GM19023 (cell line): Measurements from ENCODE around the gene SOX8.

Source experiments
- ATAC-seq: cut with Tn5 transposase; IDR thresholded peaks from one replicate; pipeline ENCODE4 v1.9.1; 2021; ENCODE audit warnings: mild to moderate bottlenecking, moderate library complexity; ENCODE audit not compliant: unreplicated experiment

SOX8 gene

DNA sequence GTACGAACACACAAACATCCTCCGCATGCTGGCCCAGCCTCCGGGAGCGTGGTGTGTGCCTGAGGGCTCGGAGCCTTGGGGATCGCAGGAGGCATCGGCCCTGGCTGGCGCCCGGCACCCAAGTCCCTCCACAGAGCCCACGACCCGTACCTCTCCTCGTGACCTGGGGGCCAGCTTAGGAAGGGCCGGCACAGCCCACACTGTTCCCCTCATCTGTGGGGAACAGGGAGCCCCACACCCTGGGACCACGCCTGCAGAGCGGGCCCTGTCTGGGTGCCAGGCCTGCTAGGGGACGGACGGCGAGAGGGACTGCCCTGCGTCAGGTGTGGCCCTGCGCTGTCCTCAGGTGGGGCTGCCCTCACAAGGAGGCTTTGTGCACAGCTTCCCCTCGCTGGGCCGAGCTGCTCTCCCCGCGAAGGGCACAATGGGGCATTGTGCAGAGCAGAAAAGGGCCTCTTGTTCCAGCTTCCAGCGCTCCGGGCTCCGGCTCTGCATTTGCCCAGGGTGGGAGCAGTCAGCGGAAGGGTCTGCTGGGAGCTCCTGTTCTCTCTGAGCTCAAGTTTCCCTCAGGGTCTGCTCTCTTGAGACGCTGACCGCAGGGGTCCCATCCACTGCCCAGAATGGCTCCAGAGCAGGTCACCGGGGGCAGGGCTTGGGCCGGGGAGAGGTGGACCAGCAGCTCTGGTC is 9.1 kb upstream of the SOX8 start:
- ATAC-seq = no peak

DNA sequence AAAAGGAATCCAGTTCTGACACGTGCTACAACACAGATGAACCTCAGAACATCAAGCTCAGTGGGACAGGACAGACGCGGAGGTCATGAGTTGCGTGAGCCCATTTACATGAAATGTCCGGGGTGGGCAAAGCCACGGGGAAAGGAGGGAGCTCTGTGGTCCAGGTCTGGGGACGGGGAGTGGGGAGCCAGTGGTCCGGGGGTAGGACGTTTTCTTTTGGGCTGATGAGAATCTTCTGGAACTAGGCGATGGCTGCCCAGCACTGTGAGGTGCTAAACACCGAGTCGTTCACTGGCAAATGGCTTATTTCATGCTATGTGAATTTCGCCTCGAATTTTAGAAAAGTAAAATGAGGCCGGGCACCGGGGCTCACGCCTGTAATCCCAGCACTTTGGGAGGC is 8.2 kb upstream of the SOX8 start:
- no peak for ATAC-seq

DNA sequence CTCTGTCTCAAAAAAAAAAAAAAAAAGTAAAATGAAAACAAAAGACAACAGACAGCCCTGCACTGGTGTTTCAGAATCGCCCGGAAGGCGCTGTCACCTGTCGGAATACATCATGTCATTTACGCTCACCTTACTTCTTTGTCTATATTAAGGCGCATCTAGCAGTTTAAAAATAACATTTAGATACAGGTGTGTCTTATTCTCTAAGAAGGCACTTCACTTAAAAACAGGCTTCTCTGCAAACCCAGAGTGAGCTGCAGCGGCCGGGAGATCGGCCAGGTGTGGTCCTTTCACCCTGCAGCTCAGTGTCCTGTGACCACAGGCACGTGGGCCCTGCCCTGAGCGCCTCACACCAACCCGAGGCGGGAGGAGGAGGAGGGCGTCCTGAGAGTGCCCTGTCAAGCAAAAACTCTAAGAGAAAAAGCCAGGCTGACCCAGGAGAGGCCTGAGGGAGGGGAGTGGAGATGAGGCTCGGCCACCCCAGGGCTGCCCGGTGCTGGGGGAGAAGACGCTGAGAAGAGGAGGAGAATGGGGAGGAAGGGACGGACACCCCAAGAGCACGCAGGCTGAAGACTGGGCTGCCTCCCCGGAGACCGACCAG is 7.5 kb upstream of the SOX8 start:
- ATAC-seq = no peak

DNA sequence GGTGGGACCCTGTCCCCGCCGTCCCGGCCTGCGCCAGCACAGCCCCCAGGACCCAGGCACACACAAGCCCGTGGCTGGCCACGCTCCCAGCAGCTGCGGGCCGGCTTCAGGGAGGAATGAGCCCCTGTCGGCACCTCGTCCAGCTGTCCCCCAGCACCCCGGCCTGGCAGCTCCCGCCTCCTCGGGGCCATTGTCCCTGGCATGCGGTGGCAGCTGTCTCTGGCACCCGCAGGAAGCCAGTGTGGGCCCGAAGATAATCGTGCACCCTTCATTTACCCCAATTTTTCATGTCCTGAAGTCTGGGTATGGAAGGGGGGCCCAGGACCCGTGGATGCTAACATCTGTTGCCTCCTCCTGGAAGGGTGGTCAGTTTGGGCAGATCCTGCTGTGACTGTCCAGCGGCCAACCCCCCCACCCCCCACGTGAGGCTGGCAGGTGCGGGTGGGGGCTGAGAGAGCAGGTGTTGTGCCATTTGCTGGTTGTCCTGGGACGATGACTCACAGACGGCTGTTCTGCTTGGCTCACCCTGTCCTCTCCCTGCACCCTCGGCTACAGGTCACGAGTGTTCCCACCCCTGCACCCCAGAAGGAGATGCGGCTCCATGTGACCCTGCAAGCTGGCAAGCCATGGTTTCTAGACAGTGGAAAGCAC is 6.8 kb upstream of the SOX8 start:
- ATAC-seq = no peak

DNA sequence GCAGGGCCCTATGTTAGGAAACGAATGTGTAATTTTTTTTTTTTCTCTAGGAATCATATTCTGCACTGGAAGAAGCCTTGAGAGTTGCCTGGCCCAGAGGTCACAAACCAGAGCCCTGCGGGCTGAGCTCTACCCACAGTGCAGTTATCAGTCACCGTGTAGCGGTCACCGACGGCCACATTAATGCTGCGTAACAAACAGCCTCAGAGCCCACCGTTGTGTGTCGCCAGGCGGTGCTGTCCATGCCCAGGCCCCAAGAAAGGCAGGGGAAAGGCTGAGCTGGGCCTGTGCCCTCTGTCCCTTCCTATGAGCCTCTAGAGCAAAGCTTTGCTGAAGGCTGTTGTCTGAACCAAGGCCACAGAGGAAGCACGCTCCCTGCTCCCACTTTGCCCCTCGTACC is 6.3 kb upstream of the SOX8 start:
- ATAC-seq = no peak

DNA sequence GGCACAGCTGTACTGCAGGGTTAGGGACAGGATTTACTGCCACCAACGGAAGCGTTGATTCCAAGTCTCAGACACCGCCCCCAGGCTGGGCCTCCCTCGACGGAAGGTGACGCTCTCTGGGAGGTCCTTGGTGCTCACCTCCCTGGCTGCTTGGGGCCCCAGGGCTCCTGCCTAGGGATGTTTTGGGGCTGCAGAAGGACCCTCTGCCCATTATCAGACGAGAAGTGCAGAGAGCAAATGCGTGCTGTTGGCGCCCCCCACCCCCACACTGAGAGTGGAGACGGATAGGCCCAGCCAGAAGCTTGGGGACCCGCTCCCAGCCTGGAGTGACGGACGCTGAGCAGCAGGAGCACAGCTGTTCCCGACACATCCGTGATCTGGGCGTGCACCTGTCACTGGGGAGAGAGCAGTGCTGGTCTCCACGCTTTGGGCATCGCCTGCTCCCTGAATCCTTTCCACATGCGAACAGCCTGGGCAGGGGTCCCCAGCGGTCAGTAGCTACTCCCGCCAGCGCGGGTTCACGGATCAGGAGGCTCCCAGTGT is 5.1 kb upstream of the SOX8 start:
- no peak for ATAC-seq

DNA sequence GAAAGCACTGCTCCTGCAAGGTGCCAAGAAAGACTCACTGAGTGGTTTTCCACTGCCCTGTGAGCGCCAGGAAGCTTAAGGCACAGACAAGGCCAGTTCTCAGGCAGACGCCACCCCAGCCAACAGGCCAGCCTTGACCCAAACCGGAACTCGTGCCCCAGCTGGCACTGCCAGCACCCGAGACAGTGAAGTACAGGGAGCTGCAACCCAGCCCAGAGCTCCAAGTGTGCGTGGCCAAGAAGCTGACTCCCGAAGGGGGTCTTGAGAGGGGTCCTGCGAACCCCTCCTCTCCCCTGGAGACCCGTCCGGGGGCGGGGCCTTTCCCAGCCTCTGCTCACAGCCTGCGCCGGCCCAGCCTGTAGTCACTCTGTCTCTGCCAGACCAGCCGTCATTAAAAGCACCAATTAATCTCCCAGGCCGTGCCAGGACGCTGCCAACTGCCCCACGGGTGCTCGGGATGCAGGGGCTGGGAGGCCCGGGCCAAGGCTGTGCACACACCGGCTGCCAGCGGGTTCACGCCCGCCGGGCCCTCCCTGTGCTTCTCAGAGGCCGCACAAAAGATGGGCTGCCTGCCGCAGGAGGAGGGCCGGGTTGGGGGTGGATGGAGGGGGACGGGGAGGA is 4.4 kb upstream of the SOX8 start:
- no peak for ATAC-seq

DNA sequence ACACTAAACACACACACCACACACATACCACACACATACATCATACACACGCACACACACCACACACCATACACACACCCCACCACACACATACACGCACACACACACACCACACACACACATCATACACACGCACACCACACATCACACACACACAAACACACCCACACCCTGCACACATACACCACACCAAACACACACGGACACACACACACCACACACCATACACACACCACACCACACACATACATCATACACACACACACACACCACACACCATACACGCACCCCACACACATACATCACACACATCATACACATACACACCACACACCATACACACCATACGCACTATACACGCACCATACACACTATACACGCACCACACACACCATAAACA is 3.7 kb upstream of the SOX8 start:
- no peak for ATAC-seq

DNA sequence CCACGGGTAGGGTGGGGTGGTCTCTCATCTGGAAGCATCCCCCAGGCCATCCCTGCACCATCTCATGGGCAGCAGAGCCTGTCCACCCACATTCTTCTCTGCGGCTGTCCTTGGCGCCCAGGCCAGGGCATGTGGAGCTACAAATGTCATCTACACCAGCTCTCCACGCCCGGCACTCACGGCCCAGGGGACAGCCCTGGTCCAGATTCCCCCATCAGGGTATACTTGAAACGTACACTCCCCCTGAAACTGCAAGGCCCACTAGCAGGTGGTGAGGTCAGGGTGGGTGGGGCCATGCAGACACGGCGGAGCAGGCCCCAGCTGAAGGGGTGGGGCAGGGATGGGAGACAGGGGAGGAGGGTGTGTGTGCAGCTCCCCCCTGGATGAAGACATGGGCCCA is 3.2 kb upstream of the SOX8 start:
- no peak for ATAC-seq

DNA sequence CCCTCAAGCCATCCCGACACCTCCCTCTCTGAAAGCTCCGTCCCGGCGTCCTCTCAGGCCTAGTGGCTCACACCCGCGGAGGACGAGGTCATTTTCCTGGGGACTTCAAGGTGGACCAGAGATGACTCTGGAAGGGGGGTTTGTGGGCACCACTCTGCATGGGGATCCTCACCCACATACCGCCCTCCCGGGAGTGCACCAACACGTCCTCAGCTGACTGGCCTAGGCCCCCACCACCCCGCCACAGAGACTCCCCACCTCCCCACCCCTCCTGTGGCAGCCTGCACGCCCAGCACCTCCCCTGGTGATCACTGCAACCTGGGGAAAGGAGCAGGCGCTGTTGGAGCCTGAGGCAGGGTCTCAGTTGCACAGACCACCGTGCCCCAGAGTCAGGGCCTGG is 2.4 kb upstream of the SOX8 start:
- no peak for ATAC-seq

DNA sequence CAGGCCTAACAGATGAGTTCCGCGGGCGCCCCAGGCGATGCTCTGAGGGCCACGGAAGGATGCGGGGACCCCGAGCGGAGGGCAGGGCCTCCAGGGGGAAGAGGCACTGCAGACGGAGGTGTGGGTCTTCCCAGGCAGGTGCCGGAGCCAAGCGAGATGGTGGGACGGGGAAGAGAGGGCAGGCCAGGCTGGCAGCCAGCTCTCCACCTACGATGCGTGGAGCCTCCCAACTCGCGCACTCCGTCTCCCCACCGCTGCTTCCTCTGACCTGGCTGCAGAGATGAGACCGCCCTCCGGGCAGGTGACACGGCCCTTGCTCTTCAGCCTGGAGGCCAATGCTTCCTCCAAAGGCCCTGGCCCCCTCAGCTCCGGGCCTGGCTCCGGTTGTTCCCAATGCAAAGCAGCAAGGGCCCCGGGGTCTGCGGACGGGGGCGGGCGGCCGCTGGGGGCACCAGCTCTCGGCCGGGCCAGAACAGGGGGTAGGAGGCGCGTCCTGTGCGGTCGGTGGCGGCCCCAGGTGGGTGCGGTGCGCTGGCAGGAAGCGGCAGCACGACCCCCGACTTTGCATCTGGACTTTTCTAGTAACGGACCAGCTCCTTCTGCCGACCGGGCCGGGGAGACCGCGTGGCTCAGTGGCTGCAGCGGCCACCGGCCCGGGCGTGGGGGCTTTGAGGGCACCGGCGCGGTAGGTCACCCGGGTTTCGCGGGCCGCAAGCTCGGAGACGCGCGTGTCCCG is 1.5 kb upstream of the SOX8 start:
- ATAC-seq = no peak

DNA sequence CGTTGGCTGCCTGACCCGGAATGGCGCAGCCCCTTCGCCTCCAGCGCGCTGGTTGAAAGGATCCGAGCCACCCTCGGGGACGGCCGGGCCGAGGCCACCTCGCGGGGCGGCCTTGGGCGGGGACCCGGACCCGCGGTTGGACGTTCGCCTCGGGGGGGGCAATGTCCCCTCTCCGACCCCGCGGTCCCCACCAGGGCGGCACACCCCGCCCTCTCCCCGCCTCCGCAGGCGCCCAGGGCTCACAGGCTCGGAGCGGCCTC is 1.0 kb upstream of the SOX8 start:
- ATAC-seq = no peak

DNA sequence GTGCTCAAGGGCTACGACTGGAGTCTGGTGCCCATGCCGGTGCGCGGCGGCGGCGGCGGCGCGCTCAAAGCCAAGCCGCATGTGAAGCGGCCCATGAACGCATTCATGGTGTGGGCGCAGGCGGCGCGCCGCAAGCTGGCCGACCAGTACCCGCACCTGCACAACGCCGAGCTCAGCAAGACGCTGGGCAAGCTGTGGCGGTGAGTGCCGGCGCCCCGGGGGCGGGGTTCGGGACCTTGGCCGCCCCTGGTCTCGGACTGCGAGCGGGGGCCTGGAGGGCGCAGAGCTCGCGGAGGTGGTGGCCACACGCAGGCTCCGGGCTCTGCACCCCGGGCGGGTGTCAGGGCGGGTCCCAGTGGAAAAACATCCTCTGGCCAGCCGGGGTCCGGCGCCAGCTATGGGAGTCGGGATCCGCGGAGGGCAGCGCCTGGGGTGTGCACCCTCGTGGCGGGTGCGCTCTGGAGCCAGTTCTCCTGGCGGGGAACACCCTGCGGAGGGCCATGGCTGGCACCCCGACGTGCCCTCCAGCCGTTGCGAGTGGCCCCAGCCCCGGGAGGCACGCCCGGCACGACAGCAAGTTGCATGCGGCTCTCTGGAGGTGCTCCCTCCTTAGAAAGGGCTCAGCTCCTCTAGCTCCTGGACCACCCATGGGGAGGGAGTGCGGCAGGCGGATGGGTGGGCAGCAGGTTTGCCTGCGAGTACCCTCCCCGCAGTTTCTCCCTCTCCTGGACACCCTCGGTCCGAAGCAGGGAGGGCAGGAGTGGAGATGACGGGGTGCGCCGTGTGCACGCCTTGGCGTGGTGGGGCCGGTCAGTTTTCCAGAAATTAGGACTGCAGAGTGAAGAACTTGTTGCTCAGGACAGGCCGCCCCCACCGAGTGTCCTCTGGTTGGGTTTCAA is 824 bp downstream of the SOX8 start:
- ATAC-seq = no peak

DNA sequence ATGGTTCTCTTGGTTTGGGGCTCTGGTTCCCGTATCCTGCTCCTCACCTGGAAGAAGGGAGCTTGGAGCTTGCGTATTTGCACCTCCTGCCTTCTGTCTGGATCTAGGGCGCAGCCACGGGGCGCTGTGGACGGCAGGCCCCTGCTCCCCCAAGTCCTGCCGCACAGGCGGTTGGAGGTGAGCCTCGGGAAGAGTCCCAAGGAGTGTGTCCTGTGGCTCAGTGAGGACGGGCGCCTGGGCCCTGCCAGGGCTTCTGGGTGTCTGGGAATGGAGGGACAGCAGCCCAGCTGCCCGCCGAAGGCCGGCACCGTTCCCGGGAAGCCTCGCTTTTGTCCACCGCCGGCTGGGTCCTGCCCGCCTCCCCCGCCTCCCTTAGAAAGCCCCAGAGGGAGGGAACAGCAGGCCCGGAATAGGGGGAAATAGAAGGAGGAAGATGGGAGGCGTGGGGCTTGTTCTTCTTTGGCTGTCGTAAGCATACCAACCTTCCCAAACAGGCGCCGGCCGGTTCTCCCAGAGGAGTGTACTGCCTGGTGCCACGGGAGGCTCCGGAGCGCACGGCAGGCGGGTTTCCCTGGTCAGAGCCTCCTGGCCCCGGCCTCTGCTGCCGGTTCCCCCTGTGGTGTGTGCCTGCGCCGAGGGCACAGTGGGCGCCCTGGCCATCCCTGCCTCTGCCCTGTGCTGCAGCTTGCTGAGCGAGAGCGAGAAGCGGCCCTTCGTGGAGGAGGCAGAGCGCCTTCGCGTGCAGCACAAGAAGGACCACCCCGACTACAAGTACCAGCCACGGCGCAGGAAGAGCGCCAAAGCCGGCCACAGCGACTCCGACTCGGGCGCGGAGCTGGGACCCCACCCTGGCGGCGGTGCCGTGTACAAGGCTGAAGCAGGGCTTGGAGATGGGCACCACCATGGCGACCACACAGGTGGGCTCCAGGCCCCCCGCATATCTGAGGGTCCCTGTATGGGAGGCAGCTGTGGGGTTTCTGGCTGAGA is 1.8 kb downstream of the SOX8 start:
- no peak for ATAC-seq

DNA sequence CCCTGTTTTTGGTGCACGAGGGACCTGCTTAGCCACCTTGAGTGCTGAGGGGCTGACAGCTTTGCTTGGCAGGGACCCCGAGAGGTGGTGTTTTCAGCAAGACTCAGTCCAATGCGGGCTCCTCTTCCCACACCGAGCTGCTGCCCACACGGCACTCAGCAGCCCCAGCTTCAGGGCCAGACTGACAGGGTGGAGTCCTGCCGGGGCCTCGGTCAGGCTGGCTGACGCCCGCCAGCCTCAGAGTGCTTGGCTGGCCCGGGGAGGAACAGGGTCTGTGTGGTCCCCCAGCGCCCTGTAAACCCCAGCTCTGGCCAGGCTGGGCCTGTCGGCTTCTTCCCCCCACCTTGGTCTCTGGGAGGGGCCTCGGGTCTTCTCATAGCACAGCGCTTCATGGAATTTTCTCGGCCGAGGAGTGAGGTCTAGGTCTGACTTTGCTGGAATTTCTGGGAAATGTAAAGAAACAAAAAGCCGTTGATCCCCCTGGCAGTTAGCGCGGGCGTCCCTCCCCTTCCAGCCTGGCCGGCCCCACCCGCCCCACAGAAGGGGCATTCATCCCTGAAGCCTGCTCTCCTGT is 2.6 kb downstream of the SOX8 start:
- no peak for ATAC-seq

DNA sequence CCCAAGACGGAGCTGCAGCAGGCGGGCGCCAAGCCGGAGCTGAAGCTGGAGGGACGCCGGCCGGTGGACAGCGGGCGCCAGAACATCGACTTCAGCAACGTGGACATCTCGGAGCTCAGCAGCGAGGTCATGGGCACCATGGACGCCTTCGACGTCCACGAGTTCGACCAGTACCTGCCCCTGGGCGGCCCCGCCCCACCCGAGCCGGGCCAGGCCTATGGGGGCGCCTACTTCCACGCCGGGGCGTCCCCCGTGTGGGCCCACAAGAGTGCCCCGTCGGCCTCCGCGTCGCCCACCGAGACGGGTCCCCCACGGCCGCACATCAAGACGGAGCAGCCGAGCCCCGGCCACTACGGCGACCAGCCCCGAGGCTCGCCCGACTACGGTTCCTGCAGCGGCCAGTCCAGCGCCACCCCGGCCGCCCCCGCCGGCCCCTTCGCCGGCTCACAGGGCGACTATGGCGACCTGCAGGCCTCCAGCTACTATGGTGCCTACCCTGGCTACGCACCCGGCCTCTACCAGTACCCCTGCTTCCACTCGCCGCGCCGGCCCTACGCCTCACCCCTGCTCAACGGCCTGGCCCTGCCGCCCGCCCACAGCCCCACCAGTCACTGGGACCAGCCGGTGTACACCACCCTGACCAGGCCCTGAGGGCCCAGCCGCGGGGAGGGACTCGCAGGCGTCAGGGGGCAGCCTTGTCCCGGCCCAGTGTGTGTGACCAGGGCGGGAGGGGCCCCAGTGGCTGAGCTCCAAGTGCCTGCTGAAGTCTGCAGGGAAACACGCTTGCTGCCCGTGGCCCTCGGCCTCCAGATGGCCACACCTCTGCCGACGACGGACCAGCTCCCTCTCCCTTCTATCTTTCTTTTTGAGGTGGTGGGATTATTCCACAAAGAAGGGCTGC is 3.4 kb downstream of the SOX8 start:
- ATAC-seq = no peak

DNA sequence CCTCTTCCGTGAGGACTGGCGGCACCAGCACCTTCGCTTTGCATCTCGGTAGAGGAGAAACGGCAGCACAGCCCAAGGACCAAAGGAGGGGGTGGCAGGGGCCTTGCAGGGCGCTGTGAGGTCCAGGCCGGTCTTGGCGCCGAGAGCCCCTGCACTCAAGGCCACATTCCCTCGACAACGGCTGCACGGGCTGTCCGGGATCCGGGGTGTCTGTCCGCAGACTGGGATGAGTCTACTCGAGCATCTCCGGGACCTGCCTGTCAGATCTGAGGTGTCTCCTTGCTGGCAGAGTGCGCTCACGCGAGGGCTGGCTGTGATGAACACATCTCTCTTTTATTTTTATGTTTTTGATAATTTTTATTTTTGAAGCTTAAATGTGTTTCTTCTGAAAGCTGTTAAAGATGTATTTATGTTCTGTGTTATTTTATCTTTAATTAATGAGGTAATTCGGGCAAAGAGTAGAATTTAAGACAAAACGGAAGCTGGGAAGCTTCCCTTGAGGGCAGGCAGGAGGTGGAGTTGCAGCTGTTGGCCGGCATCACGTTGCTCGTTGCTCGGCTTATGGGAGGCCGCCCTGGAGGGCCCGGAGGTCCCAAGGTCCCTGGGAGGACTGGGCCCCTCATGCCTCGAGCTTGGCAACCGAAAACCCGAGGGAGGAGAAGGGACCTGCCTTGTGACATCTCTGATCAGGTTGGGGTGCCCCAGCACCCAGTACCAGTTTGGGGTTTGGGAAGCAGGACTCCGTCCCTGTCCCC is 4.3 kb downstream of the SOX8 start:
- ATAC-seq = no peak
